ENCODE results near the gene CMKLR1.

The CMKLR1 gene

GRCh38 chr12:108338915-108339657, at the start of gene CMKLR1:
Gene CMKLR1 (minus strand): TSS chr12:108339311. CDS start chr12:108293591, 45,720 bp downstream.
- Histone ChIP-seq H3K4me2 (ENCODE audit: insufficient read depth, low read length) (no peak within 1 kb of the TSS), H3K27me3 (ENCODE audit: insufficient read depth, low read length, poor library complexity) (peaks cover 40% of the 10 kb centered on the region), H3K9me3 (ENCODE audit: insufficient read depth, low read length, severe bottlenecking) (no peaks in the 10 kb centered on the region), H4K20me1 (ENCODE audit: insufficient read depth, low read length) (no peaks in the 10 kb centered on the region), H3K4me1 (ENCODE audit: insufficient read depth, low read length) (no peaks in the 10 kb centered on the region), H3K36me3 (ENCODE audit: insufficient read depth, low read length) (no peaks in the 10 kb centered on the region), H3K4me3 (ENCODE audit: low read depth in 1 of 2, low read length in 2 of 2) (no peak within 1 kb of the TSS), H3K9ac (ENCODE audit: low read depth, low read length) (no peak within 1 kb of the TSS), H3K27ac (ENCODE audit: low read length) (no peak within 1 kb of the TSS), H2AFZ (ENCODE audit: low read depth, low read length) (no peak within 1 kb of the TSS), H3K79me2 (ENCODE audit: insufficient read depth, low read length) (no peaks in the 10 kb centered on the region)
- ATAC-seq (ENCODE audit: insufficient read depth, low read depth): no peak; the same call in 2 of the 3 replicates
- DNase-seq: peak; percentile 7
- TF ChIP-seq EZH2 (IDR thresholded peaks at IDR 0.05; ENCODE audit: borderline replicate concordance, low read depth, low read length, severe bottlenecking): no peak
- no peak for TF ChIP-seq CTCF (IDR thresholded peaks at IDR 0.05; ENCODE audit: borderline replicate concordance, extremely low read depth, low read length, poor library complexity, severe bottlenecking)

GRCh38 chr12:108387771-108388170, 48.7 kb upstream of the CMKLR1 start:
- Histone ChIP-seq H3K27me3 (ENCODE audit: insufficient read depth, low read length, poor library complexity) (no peaks in the 10 kb centered on the region), H2AFZ (ENCODE audit: low read depth, low read length) (no peak overlapping the region), H4K20me1 (ENCODE audit: insufficient read depth, low read length) (no peaks in the 10 kb centered on the region), H3K36me3 (ENCODE audit: insufficient read depth, low read length) (no peaks in the 10 kb centered on the region), H3K9me3 (ENCODE audit: insufficient read depth, low read length, severe bottlenecking) (no peaks in the 10 kb centered on the region), H3K79me2 (ENCODE audit: insufficient read depth, low read length) (no peaks in the 10 kb centered on the region), H3K4me1 (ENCODE audit: insufficient read depth, low read length) (no peaks in the 10 kb centered on the region), H3K4me3 (ENCODE audit: low read depth in 1 of 2, low read length in 2 of 2) (no peak overlapping the region), H3K4me2 (ENCODE audit: insufficient read depth, low read length) (no peak overlapping the region), H3K9ac (ENCODE audit: low read depth, low read length) (no peak overlapping the region), H3K27ac (ENCODE audit: low read length) (no peak overlapping the region)
- TF ChIP-seq CTCF (IDR thresholded peaks at IDR 0.05; ENCODE audit: borderline replicate concordance, extremely low read depth, low read length, poor library complexity, severe bottlenecking): no peak
- no peak for DNase-seq
- no peak for ATAC-seq (ENCODE audit: insufficient read depth, low read depth)

GRCh38 chr12:108386709-108387360, 47.7 kb upstream of the CMKLR1 start:
- Histone ChIP-seq H3K79me2 (ENCODE audit: insufficient read depth, low read length) (no peaks in the 10 kb centered on the region), H4K20me1 (ENCODE audit: insufficient read depth, low read length) (no peaks in the 10 kb centered on the region), H3K27ac (ENCODE audit: low read length) (no peak overlapping the region), H3K9ac (ENCODE audit: low read depth, low read length) (no peak overlapping the region), H3K36me3 (ENCODE audit: insufficient read depth, low read length) (no peaks in the 10 kb centered on the region), H2AFZ (ENCODE audit: low read depth, low read length) (no peak overlapping the region), H3K27me3 (ENCODE audit: insufficient read depth, low read length, poor library complexity) (no peaks in the 10 kb centered on the region), H3K4me3 (ENCODE audit: low read depth in 1 of 2, low read length in 2 of 2) (no peak overlapping the region), H3K4me2 (ENCODE audit: insufficient read depth, low read length) (no peak overlapping the region), H3K4me1 (ENCODE audit: insufficient read depth, low read length) (no peaks in the 10 kb centered on the region), H3K9me3 (ENCODE audit: insufficient read depth, low read length, severe bottlenecking) (no peaks in the 10 kb centered on the region)
- ATAC-seq (ENCODE audit: insufficient read depth, low read depth) (no peak), DNase-seq (no peak)
- no peak for TF ChIP-seq CTCF (IDR thresholded peaks at IDR 0.05; ENCODE audit: borderline replicate concordance, extremely low read depth, low read length, poor library complexity, severe bottlenecking)
- TF ChIP-seq EZH2 (IDR thresholded peaks at IDR 0.05; ENCODE audit: borderline replicate concordance, low read depth, low read length, severe bottlenecking): no peak

Measured in DND-41 (cell line).